Activated T-cell treated with anti-CD3 and anti-CD28 coated beads for 1 hour (primary cell): ENCODE data around the gene FAM131A.

ENCODE experiments used
- DNase-seq: peaks from one replicate; pipeline ENCODE4 v3.0.0-alpha.2; 2020; ENCODE audit warnings: low read depth

The FAM131A gene

GRCh38 chr3:184378651-184379357, 41.4 kb downstream of the FAM131A start:
- no peak for DNase-seq

- DNase-seq = no peak
These were observed 42.2 kb downstream of the FAM131A start, which contains the start of gene CHRD for GRCh38 chr3:184379358-184380184. Gene CHRD (plus strand): TSS chr3:184380054. CDS start chr3:184380319, 265 bp downstream.

GRCh38 chr3:184380185-184380626, 42.8 kb downstream of the FAM131A start:
- DNase-seq = no peak

GRCh38 chr3:184380627-184381260, 43.3 kb downstream of the FAM131A start:
- DNase-seq = no peak

- DNase-seq = no peak
These were observed 44.1 kb downstream of the FAM131A start for GRCh38 chr3:184381261-184382224.

GRCh38 chr3:184382326-184383032, 45.1 kb downstream of the FAM131A start:
- no peak for DNase-seq

- DNase-seq = no peak
These were observed 45.8 kb downstream of the FAM131A start for GRCh38 chr3:184383033-184383740.

- no peak for DNase-seq
These were observed 46.9 kb downstream of the FAM131A start for GRCh38 chr3:184384342-184384741.

GRCh38 chr3:184384856-184385422, 47.5 kb downstream of the FAM131A start:
- no peak for DNase-seq

GRCh38 chr3:184386047-184386806, 48.8 kb downstream of the FAM131A start:
- DNase-seq = no peak

GRCh38 chr3:184387174-184387714, 49.8 kb downstream of the FAM131A start:
- DNase-seq = no peak

GRCh38 chr3:184388164-184388935, 51.0 kb downstream of the FAM131A start:
- no peak for DNase-seq

GRCh38 chr3:184388936-184389230, 51.5 kb downstream of the FAM131A start:
- no peak for DNase-seq

GRCh38 chr3:184389384-184389783, 52.0 kb downstream of the FAM131A start:
- DNase-seq = no peak

GRCh38 chr3:184389935-184390528, 52.6 kb downstream of the FAM131A start:
- DNase-seq = no peak

- DNase-seq = no peak
These were observed 53.9 kb downstream of the FAM131A start for GRCh38 chr3:184391266-184391665.

- DNase-seq = no peak
These were observed 57.9 kb downstream of the FAM131A start for GRCh38 chr3:184395320-184395660.
